ENCODE data around the gene CTDSPL. TPM values are rescaled to one million over a fixed set of nuclear protein-coding genes. Genes with fewer than 3 reads are reported as not detected.
A peak's percentile ranks its signal among the peaks of the same experiment; 100 is the strongest.

CTDSPL gene
- total RNA-seq, 1 experiment from 2014 or later = 124 TPM

GRCh38 chr3:38001456-38002081 lies 139.9 kb downstream of the CTDSPL start:
- H4K20me1 ChIP-seq (ENCODE audit: insufficient read depth) = no peaks in the 10 kb centered on the region
- H3K4me2 ChIP-seq = no peak overlapping the region
- H3K27ac ChIP-seq = no peak overlapping the region
- TF ChIP-seq CTCF (conservative IDR thresholded peaks at IDR 0.05) = peak; percentile 63
- no peak for TF ChIP-seq EZH2 (IDR thresholded peaks at IDR 0.05; ENCODE audit: low read depth)
- H3K36me3 ChIP-seq (ENCODE audit: low read depth) = no peaks in the 10 kb centered on the region
- H3K9me3 ChIP-seq (ENCODE audit: insufficient read depth, low read depth) = no peaks in the 10 kb centered on the region
- no TSS peak for BruUV-seq (replicated peaks)
- H3K27me3 ChIP-seq (ENCODE audit: insufficient read depth, low read depth) = no peaks in the 10 kb centered on the region
- DNase-seq = peak in 1 of 2 experiments; percentile 53
- no peak overlapping the region for H2AFZ ChIP-seq
- CTCF ChIA-PET = interaction anchor here (1.5 to 1.6 kb wide), 2 partner anchors 27 to 116 kb away, joined by 6 to 7 read pairs; no protein-coding TSS in a partner anchor
- POLR2A ChIA-PET (ENCODE audit: unreplicated experiment) = no interaction called here
- H3F3A ChIP-seq (ENCODE audit: insufficient read depth, low read depth) = peaks cover under 1% of the 10 kb centered on the region; the same call in 1 of the 2 replicates
- peaks cover 2% of the 10 kb centered on the region; the same call in 1 of the 2 replicates for H3K4me1 ChIP-seq (replicated peaks; ENCODE audit: insufficient read depth)
- no peaks in the 10 kb centered on the region for H3K9me2 ChIP-seq (ENCODE audit: insufficient read depth)
- H3K4me3 ChIP-seq = no peak overlapping the region
- intact Hi-C loops (cut with micrococcal nuclease; ENCODE audit: unreplicated experiment) = loop anchor here (1.0 to 10.0 kb wide), 4 partner anchors 136 to 656 kb away; partner anchors contain the start of genes ACAA1, MYD88 and XYLB
- H3K79me2 ChIP-seq (ENCODE audit: low read depth) = no peaks in the 10 kb centered on the region

- H3K79me2 ChIP-seq (ENCODE audit: low read depth) = no peaks in the 10 kb centered on the region
- no peaks in the 10 kb centered on the region for H3K9me2 ChIP-seq (ENCODE audit: insufficient read depth)
- H3K4me2 ChIP-seq = no peak overlapping the region
- H3K27ac ChIP-seq = no peak overlapping the region
- DNase-seq = no peak
- POLR2A ChIA-PET (ENCODE audit: unreplicated experiment) = no interaction called here
- CTCF ChIA-PET = interaction anchor here (0.5 to 1.5 kb wide), 2 partner anchors 28 to 56 kb away, joined by 3 to 6 read pairs; no protein-coding TSS in a partner anchor
- no peak for TF ChIP-seq EZH2 (IDR thresholded peaks at IDR 0.05; ENCODE audit: low read depth)
- TF ChIP-seq CTCF (conservative IDR thresholded peaks at IDR 0.05) = no peak
- no peaks in the 10 kb centered on the region; the same call in 1 of the 2 replicates for H3F3A ChIP-seq (ENCODE audit: insufficient read depth, low read depth)
- no peaks in the 10 kb centered on the region for H3K27me3 ChIP-seq (ENCODE audit: insufficient read depth, low read depth)
- H3K4me1 ChIP-seq (replicated peaks; ENCODE audit: insufficient read depth) = no peaks in the 10 kb centered on the region
- no peak overlapping the region for H3K4me3 ChIP-seq
- BruUV-seq (replicated peaks) = no TSS peak
- H2AFZ ChIP-seq = no peak overlapping the region
- H3K9me3 ChIP-seq (ENCODE audit: insufficient read depth, low read depth) = no peaks in the 10 kb centered on the region
- no peaks in the 10 kb centered on the region for H3K36me3 ChIP-seq (ENCODE audit: low read depth)
- H4K20me1 ChIP-seq (ENCODE audit: insufficient read depth) = no peaks in the 10 kb centered on the region
- intact Hi-C loops (cut with micrococcal nuclease; ENCODE audit: unreplicated experiment) = loop anchor here (5.0 to 10.0 kb wide), 3 partner anchors 135 to 655 kb away; partner anchors contain the start of genes ACAA1, MYD88 and XYLB
Observed at GRCh38 chr3:38002291-38002876, 140.7 kb downstream of the CTDSPL start.

GRCh38 chr3:38002940-38003339 lies 141.3 kb downstream of the CTDSPL start:
- no peak overlapping the region for H3K4me2 ChIP-seq
- no peaks in the 10 kb centered on the region for H3K79me2 ChIP-seq (ENCODE audit: low read depth)
- H3K9me2 ChIP-seq (ENCODE audit: insufficient read depth) = no peaks in the 10 kb centered on the region
- no peak for DNase-seq
- TF ChIP-seq CTCF (conservative IDR thresholded peaks at IDR 0.05) (no peak), EZH2 (IDR thresholded peaks at IDR 0.05; ENCODE audit: low read depth) (no peak)
- ChIA-PET POLR2A (ENCODE audit: unreplicated experiment) (no interaction called here), CTCF (no interaction called here)
- no peaks in the 10 kb centered on the region for H4K20me1 ChIP-seq (ENCODE audit: insufficient read depth)
- no peaks in the 10 kb centered on the region for H3K27me3 ChIP-seq (ENCODE audit: insufficient read depth, low read depth)
- no peaks in the 10 kb centered on the region; the same call in 1 of the 2 replicates for H3F3A ChIP-seq (ENCODE audit: insufficient read depth, low read depth)
- no peaks in the 10 kb centered on the region for H3K9me3 ChIP-seq (ENCODE audit: insufficient read depth, low read depth)
- no TSS peak for BruUV-seq (replicated peaks)
- H3K4me3 ChIP-seq = no peak overlapping the region
- no peak overlapping the region for H3K27ac ChIP-seq
- intact Hi-C loops (cut with micrococcal nuclease; ENCODE audit: unreplicated experiment) = loop anchor here (1.0 to 10.0 kb wide), 4 partner anchors 29 to 654 kb away; partner anchors contain the start of genes ACAA1, MYD88 and XYLB
- H2AFZ ChIP-seq = no peak overlapping the region
- no peaks in the 10 kb centered on the region for H3K36me3 ChIP-seq (ENCODE audit: low read depth)
- H3K4me1 ChIP-seq (replicated peaks; ENCODE audit: insufficient read depth) = no peaks in the 10 kb centered on the region

All from PC-9 (cell line).